Activated CD4-positive, alpha-beta T cell treated with anti-CD3 and anti-CD28 coated beads, Interleukin-10, Interleukin-2, amounts not matched to agents 100 ng/mL and 50 ng/mL, durations not matched to agents 16 hours and 8 hours (primary cell): ENCODE results near the gene STAT3.
A peak's percentile ranks its signal among the peaks of the same experiment; 100 is the strongest.
"Not testable (repeated sequence)": the region's sequence is repeated elsewhere in the genome, so short reads cannot be mapped to it uniquely, and the experiment has no call there.

Experiments
- DNase-seq: peaks from one replicate; pipeline ENCODE4 v3.0.0-alpha.2; 2020

Gene STAT3

GRCh38 chr17:42380935-42381334 lies 7.3 kb downstream of the STAT3 start:
- no peak for DNase-seq

- peak; percentile 69 for DNase-seq
Observed at GRCh38 chr17:42378959-42379594, 9.2 kb downstream of the STAT3 start.

- no peak for DNase-seq
Observed at GRCh38 chr17:42378359-42378958, 9.8 kb downstream of the STAT3 start.

- no peak for DNase-seq
Observed at GRCh38 chr17:42373896-42374295, 14.3 kb downstream of the STAT3 start.

GRCh38 chr17:42372142-42372541 lies 16.1 kb downstream of the STAT3 start:
- DNase-seq, result no peak

GRCh38 chr17:42368797-42369561 lies 19.3 kb downstream of the STAT3 start:
- not testable (repeated sequence) for DNase-seq

- not testable (repeated sequence) for DNase-seq
Observed at GRCh38 chr17:42368310-42368709, 19.9 kb downstream of the STAT3 start.

- DNase-seq, result not testable (repeated sequence)
Observed at GRCh38 chr17:42366176-42367023, 21.8 kb downstream of the STAT3 start.

- DNase-seq, result peak; percentile 40
Observed at GRCh38 chr17:42365136-42365535, 23.1 kb downstream of the STAT3 start.

GRCh38 chr17:42363767-42364585 lies 24.3 kb downstream of the STAT3 start:
- no peak for DNase-seq

- DNase-seq, result no peak
Observed at GRCh38 chr17:42363231-42363630, 25.0 kb downstream of the STAT3 start.

GRCh38 chr17:42362245-42362961 lies 25.8 kb downstream of the STAT3 start:
- DNase-seq, result no peak

GRCh38 chr17:42361781-42362186 lies 26.5 kb downstream of the STAT3 start:
- peak; percentile 59 for DNase-seq

GRCh38 chr17:42360388-42360787 lies 27.9 kb downstream of the STAT3 start:
- not testable (repeated sequence) for DNase-seq

GRCh38 chr17:42359133-42359532 lies 29.1 kb downstream of the STAT3 start:
- DNase-seq, result no peak

GRCh38 chr17:42358434-42358833 lies 29.8 kb downstream of the STAT3 start:
- DNase-seq, result no peak

- DNase-seq, result no peak
Observed at GRCh38 chr17:42354956-42355843, 33.0 kb downstream of the STAT3 start.

GRCh38 chr17:42348104-42348503 lies 40.1 kb downstream of the STAT3 start:
- DNase-seq, result no peak

GRCh38 chr17:42347606-42348005 lies 40.6 kb downstream of the STAT3 start:
- DNase-seq, result no peak

- DNase-seq, result no peak
Observed at GRCh38 chr17:42347198-42347597, 41.0 kb downstream of the STAT3 start.
